ENCODE measurements around the gene NEURL1B.

NEURL1B gene

DNA sequence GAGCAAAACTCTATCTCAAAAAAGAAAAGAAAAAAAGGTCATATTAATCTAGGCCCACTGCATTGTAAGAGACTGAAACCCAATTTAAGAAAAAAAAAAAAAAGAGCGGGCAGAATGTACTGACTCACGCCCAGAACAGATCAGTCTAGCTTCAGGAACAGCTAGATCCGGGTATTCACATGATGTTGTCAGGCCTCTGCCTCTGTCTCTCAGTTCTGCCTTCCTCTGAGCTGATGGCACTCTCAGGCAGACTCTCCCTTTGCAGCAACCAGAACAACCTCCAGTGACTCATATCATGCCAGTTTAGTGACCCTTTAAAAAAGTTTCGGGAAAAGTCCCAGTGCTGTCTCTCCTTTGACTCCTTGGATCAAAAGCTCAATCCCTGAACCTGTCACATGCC, 53.0 kb downstream of the NEURL1B start:
- Histone ChIP-seq H4K8ac (ENCODE audit: low read depth, low read length) (no peak overlapping the region), H3K27ac (ENCODE audit: low read depth, low read length) (no peak overlapping the region), H2AFZ (ENCODE audit: insufficient read depth, low read length, poor library complexity) (no peak overlapping the region), H3K4me1 (ENCODE audit: control insufficient read depth in 1 of 2, insufficient read depth in 2 of 2, low read length in 2 of 2) (peaks cover 12 to 16% of the 10 kb centered on the region in 2 experiments), H3K18ac (ENCODE audit: low read length) (no peak overlapping the region), H2BK12ac (ENCODE audit: low read length) (no peak overlapping the region), H3K4ac (ENCODE audit: low read depth, low read length) (no peak overlapping the region), H3K36me3 (ENCODE audit: control insufficient read depth in 1 of 2, insufficient read depth in 2 of 2, low read length in 2 of 2) (no peaks in the 10 kb centered on the region), H2BK120ac (ENCODE audit: insufficient read depth, low read length, poor library complexity) (no peak overlapping the region), H3K14ac (ENCODE audit: low read length) (no peak overlapping the region), H3K23ac (ENCODE audit: low read length) (no peak overlapping the region), H3K79me1 (ENCODE audit: low read length) (peaks cover 17% of the 10 kb centered on the region), H3K9ac (ENCODE audit: low read length) (no peak overlapping the region), H4K91ac (ENCODE audit: low read depth, low read length) (no peak overlapping the region), H2AK5ac (ENCODE audit: low read length) (no peak overlapping the region), H3K27me3 (ENCODE audit: insufficient read depth, low read length) (no peaks in the 10 kb centered on the region), H3K79me2 (ENCODE audit: control insufficient read depth, insufficient read depth, low read length, poor library complexity) (peaks cover 2% of the 10 kb centered on the region), H3K4me2 (ENCODE audit: low read length) (no peak overlapping the region), H2BK5ac (ENCODE audit: low read depth, low read length, poor library complexity) (no peak overlapping the region), H3K4me3 (ENCODE audit: low read depth, low read length) (no peak overlapping the region), H4K12ac (ENCODE audit: low read depth, low read length) (no peak overlapping the region), H3K9me3 (ENCODE audit: insufficient read depth, low read depth, low read length) (no peaks in the 10 kb centered on the region)
- WGBS (ENCODE audit: extremely low coverage, insufficient coverage, insufficient read length): no CpG with 5 or more reads among the region's 4 CpGs
- DNase-seq: peak; percentile 43 to 61

DNA sequence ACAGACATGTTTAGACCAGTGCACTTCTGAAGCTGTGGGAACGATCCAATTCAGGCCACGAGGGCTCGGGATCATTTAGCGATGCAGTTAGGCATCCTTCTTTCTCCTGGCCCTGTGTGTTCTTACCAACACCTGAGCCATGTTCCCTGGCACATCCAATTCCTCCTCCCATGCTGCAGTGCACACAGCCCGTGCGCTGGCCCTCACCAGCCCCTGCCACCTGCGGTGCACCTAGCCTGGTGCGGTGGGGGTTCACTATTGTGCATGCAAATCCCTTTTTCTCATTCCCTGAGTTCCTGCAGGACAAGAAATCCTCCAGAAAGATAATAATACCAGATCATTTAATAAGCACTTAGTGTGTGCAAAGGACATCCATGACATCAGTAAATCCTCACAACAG, 53.5 kb downstream of the NEURL1B start:
- Histone ChIP-seq H4K12ac (ENCODE audit: low read depth, low read length) (no peak overlapping the region), H3K27ac (ENCODE audit: low read depth, low read length) (no peak overlapping the region), H3K18ac (ENCODE audit: low read length) (no peak overlapping the region), H3K14ac (ENCODE audit: low read length) (no peak overlapping the region), H4K8ac (ENCODE audit: low read depth, low read length) (no peak overlapping the region), H3K27me3 (ENCODE audit: insufficient read depth, low read length) (no peaks in the 10 kb centered on the region), H2AK5ac (ENCODE audit: low read length) (no peak overlapping the region), H2BK12ac (ENCODE audit: low read length) (no peak overlapping the region), H3K4me3 (ENCODE audit: low read depth, low read length) (no peak overlapping the region), H3K79me2 (ENCODE audit: control insufficient read depth, insufficient read depth, low read length, poor library complexity) (peaks cover 2% of the 10 kb centered on the region), H2BK120ac (ENCODE audit: insufficient read depth, low read length, poor library complexity) (no peak overlapping the region), H3K36me3 (ENCODE audit: control insufficient read depth in 1 of 2, insufficient read depth in 2 of 2, low read length in 2 of 2) (no peaks in the 10 kb centered on the region), H3K9ac (ENCODE audit: low read length) (no peak overlapping the region), H4K91ac (ENCODE audit: low read depth, low read length) (no peak overlapping the region), H3K9me3 (ENCODE audit: insufficient read depth, low read depth, low read length) (no peaks in the 10 kb centered on the region), H3K79me1 (ENCODE audit: low read length) (peaks cover 13% of the 10 kb centered on the region), H3K4ac (ENCODE audit: low read depth, low read length) (no peak overlapping the region), H3K4me2 (ENCODE audit: low read length) (no peak overlapping the region), H2BK5ac (ENCODE audit: low read depth, low read length, poor library complexity) (no peak overlapping the region), H3K4me1 (ENCODE audit: control insufficient read depth in 1 of 2, insufficient read depth in 2 of 2, low read length in 2 of 2) (peaks cover 10 to 12% of the 10 kb centered on the region in 2 experiments), H3K23ac (ENCODE audit: low read length) (no peak overlapping the region), H2AFZ (ENCODE audit: insufficient read depth, low read length, poor library complexity) (no peak overlapping the region)
- WGBS (ENCODE audit: extremely low coverage, insufficient coverage, insufficient read length): no CpG with 5 or more reads among the region's 8 CpGs
- no peak for DNase-seq

DNA sequence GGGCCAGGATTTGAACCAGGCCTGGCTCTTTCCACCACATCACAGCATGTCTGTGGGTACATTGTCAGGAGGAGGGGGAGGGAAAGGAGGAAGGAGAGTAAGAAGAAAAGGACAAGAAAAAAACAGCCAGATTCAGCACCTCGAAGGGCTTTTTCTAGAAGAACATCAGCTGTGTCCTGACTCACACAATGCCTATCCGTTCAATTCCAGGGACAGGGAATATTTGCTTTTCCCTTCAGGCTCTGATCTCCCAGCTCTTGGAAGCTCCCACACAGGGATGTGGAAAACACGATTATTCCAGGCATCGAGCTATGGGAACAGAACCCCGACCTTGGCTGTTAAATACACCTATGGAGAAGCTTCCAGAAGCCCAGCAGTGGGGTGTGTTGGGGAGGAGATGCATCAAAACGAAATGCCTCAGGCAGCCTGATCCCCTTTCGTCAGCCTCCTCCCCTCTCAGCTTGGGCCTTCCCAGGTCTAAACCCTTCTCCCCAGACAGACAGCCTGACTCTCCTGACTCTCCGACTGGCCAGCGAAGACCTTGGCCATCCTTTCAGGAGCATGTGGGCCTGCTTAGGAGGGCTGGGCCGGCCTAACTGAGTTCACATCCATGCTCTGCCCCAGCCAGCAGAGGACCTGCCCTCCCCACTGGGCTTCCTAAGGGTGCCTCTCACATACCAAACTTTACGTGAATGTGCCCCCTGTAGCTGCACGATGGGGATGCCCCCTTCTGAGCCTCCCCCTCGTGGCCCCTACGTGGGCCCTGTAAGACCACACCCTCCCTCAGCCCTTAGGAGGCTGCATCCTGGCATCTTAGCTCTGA, 54.4 kb downstream of the NEURL1B start:
- no peak overlapping the region for H4K8ac ChIP-seq (ENCODE audit: low read depth, low read length)
- H3K36me3 ChIP-seq (ENCODE audit: control insufficient read depth in 1 of 2, insufficient read depth in 2 of 2, low read length in 2 of 2): no peaks in the 10 kb centered on the region
- no peak for DNase-seq
- no peak overlapping the region for H3K23ac ChIP-seq (ENCODE audit: low read length)
- H3K4ac ChIP-seq (ENCODE audit: low read depth, low read length): no peak overlapping the region
- no peak overlapping the region for H2BK12ac ChIP-seq (ENCODE audit: low read length)
- H3K9ac ChIP-seq (ENCODE audit: low read length): no peak overlapping the region
- H3K79me1 ChIP-seq (ENCODE audit: low read length): peaks cover 8% of the 10 kb centered on the region
- no peak overlapping the region for H4K12ac ChIP-seq (ENCODE audit: low read depth, low read length)
- H3K18ac ChIP-seq (ENCODE audit: low read length): no peak overlapping the region
- H2AK5ac ChIP-seq (ENCODE audit: low read length): no peak overlapping the region
- no peak overlapping the region for H2AFZ ChIP-seq (ENCODE audit: insufficient read depth, low read length, poor library complexity)
- no peak overlapping the region for H3K4me3 ChIP-seq (ENCODE audit: low read depth, low read length)
- peak overlapping the region; percentile 20 for H4K91ac ChIP-seq (ENCODE audit: low read depth, low read length)
- H3K79me2 ChIP-seq (ENCODE audit: control insufficient read depth, insufficient read depth, low read length, poor library complexity): peaks cover 2% of the 10 kb centered on the region
- H3K27me3 ChIP-seq (ENCODE audit: insufficient read depth, low read length): no peaks in the 10 kb centered on the region
- no peak overlapping the region for H2BK5ac ChIP-seq (ENCODE audit: low read depth, low read length, poor library complexity)
- H2BK120ac ChIP-seq (ENCODE audit: insufficient read depth, low read length, poor library complexity): no peak overlapping the region
- no peak overlapping the region for H3K14ac ChIP-seq (ENCODE audit: low read length)
- peaks cover 7 to 12% of the 10 kb centered on the region in 2 experiments for H3K4me1 ChIP-seq (ENCODE audit: control insufficient read depth in 1 of 2, insufficient read depth in 2 of 2, low read length in 2 of 2)
- no CpG with 5 or more reads among the region's 14 CpGs for WGBS (ENCODE audit: extremely low coverage, insufficient coverage, insufficient read length)
- H3K4me2 ChIP-seq (ENCODE audit: low read length): no peak overlapping the region
- H3K9me3 ChIP-seq (ENCODE audit: insufficient read depth, low read depth, low read length): no peaks in the 10 kb centered on the region
- H3K27ac ChIP-seq (ENCODE audit: low read depth, low read length): no peak overlapping the region

DNA sequence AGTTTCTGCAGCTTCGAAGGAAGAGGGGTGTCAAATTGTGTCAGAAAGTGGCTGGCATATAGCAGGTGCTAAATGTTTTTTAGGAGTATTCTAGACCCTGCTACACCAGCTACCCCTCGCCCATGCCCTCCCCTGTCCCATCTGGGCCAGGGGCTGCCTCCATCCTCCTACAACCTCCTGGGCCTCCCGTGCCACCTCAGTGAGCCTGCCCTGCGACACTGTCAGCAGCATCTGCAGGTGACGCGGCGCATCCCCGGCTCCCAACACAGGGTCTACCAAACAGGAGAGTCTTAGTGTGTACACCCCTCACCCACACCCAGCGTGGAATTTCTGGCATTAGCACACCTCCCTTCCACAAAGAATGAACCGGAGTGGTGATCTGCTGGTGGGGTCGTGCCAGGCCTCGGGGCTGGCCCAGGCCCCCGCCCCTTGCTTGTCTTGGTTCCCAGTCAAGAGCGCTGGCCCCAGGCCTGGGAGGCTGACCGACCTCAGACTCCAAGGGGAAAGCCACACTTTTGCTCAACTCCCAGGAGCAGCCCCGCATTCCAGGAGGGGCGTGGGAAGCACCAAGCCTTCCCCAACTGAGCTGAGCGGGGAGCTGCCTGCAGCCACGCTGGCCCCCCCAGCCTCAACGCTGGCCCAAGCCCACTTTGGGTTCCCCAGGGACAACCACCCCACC, 55.2 kb downstream of the NEURL1B start:
- Histone ChIP-seq H3K9me3 (ENCODE audit: insufficient read depth, low read depth, low read length) (no peaks in the 10 kb centered on the region), H2BK120ac (ENCODE audit: insufficient read depth, low read length, poor library complexity) (no peak overlapping the region), H3K4me2 (ENCODE audit: low read length) (no peak overlapping the region), H3K79me1 (ENCODE audit: low read length) (peaks cover 6% of the 10 kb centered on the region), H2BK5ac (ENCODE audit: low read depth, low read length, poor library complexity) (no peak overlapping the region), H4K12ac (ENCODE audit: low read depth, low read length) (no peak overlapping the region), H3K18ac (ENCODE audit: low read length) (no peak overlapping the region), H3K27me3 (ENCODE audit: insufficient read depth, low read length) (no peaks in the 10 kb centered on the region), H3K4me3 (ENCODE audit: low read depth, low read length) (no peak overlapping the region), H3K4ac (ENCODE audit: low read depth, low read length) (no peak overlapping the region), H3K23ac (ENCODE audit: low read length) (no peak overlapping the region), H3K9ac (ENCODE audit: low read length) (no peak overlapping the region), H4K91ac (ENCODE audit: low read depth, low read length) (peak overlapping the region; percentile 9), H2AFZ (ENCODE audit: insufficient read depth, low read length, poor library complexity) (no peak overlapping the region), H3K79me2 (ENCODE audit: control insufficient read depth, insufficient read depth, low read length, poor library complexity) (peaks cover 2% of the 10 kb centered on the region), H2BK12ac (ENCODE audit: low read length) (peak overlapping the region; percentile 56), H3K36me3 (ENCODE audit: control insufficient read depth in 1 of 2, insufficient read depth in 2 of 2, low read length in 2 of 2) (no peaks in the 10 kb centered on the region), H3K4me1 (ENCODE audit: control insufficient read depth in 1 of 2, insufficient read depth in 2 of 2, low read length in 2 of 2) (peaks cover 7 to 12% of the 10 kb centered on the region in 2 experiments), H4K8ac (ENCODE audit: low read depth, low read length) (no peak overlapping the region), H3K14ac (ENCODE audit: low read length) (no peak overlapping the region), H2AK5ac (ENCODE audit: low read length) (peak overlapping the region; percentile 49), H3K27ac (ENCODE audit: low read depth, low read length) (no peak overlapping the region)
- DNase-seq: no peak
- no CpG with 5 or more reads among the region's 20 CpGs for whole genome bisulfite sequencing (ENCODE audit: extremely low coverage, insufficient coverage, insufficient read length)
